OCI-LY1 (cell line): ENCODE data around the gene DICER1.

Experiments
- H2AFZ ChIP-seq: fragments of 200-600 bp; sonication (generic), shearing (Covaris generic); 2 replicates; pipeline ENCODE4 v1.6.0; 2014; ENCODE audit warnings: antibody characterized with exemption, mild to moderate bottlenecking, low read length
- H3F3A ChIP-seq: fragments of 200-600 bp; sonication (generic), shearing (Covaris generic); 2 replicates; pipeline ENCODE4 v1.6.0; 2014; ENCODE audit warnings: mild to moderate bottlenecking, antibody characterized with exemption, low read length, moderate library complexity; ENCODE audit not compliant: insufficient read depth
- H3K27ac ChIP-seq: fragments of 200-600 bp; sonication (generic); 2 replicates; pipeline ENCODE4 v1.5.1; 2014; ENCODE audit warnings: low read length, mixed run types, mild to moderate bottlenecking, low read depth; ENCODE audit not compliant: poor library complexity, severe bottlenecking
- H3K27me3 ChIP-seq: fragments of 200-600 bp; sonication (generic); 2 replicates; pipeline ENCODE4 v1.6.0; 2014; ENCODE audit warnings: antibody characterized with exemption, mild to moderate bottlenecking, low read length, moderate library complexity; ENCODE audit not compliant: insufficient read depth
- H3K36me3 ChIP-seq: fragments of 200-600 bp; sonication (generic); 2 replicates; pipeline ENCODE4 v1.6.1; 2014; ENCODE audit warnings: mild to moderate bottlenecking, antibody characterized with exemption, low read length, moderate library complexity, mixed read lengths; ENCODE audit not compliant: insufficient read depth
- H3K4me1 ChIP-seq: fragments of 200-600 bp; sonication (generic); 2 replicates; pipeline ENCODE4 v1.5.1; 2014; ENCODE audit warnings: mild to moderate bottlenecking, low read length, moderate library complexity; ENCODE audit not compliant: insufficient read depth, severe bottlenecking
- H3K4me2 ChIP-seq: fragments of 200-600 bp; sonication (generic), shearing (Covaris generic); 2 replicates; pipeline ENCODE4 v1.6.1; 2014; ENCODE audit warnings: low read length
- H3K4me3 ChIP-seq: fragments of 200-600 bp; sonication (generic); 2 replicates; pipeline ENCODE4 v1.5.1; 2014; ENCODE audit warnings: low read length, low read depth, mild to moderate bottlenecking, mixed read lengths; ENCODE audit not compliant: poor library complexity, severe bottlenecking
- H3K79me2 ChIP-seq: fragments of 200-600 bp; shearing (Covaris generic); 2 replicates; pipeline ENCODE4 v1.6.1; 2016; ENCODE audit warnings: mixed run types, low read length, mixed read lengths; ENCODE audit not compliant: insufficient read depth
- H3K9ac ChIP-seq: fragments of 200-600 bp; sonication (generic), shearing (Covaris generic); 2 replicates; pipeline ENCODE4 v1.6.1; 2014; ENCODE audit warnings: mild to moderate bottlenecking, low read length, mixed read lengths
- H3K9me2 ChIP-seq: fragments of 200-600 bp; sonication (generic), shearing (Covaris generic); 2 replicates; pipeline ENCODE4 v1.6.1; 2014; ENCODE audit warnings: low read depth, mild to moderate bottlenecking, low read length, mixed read lengths
- H3K9me3 ChIP-seq: fragments of 200-600 bp; shearing (Covaris generic); 2 replicates; pipeline ENCODE4 v1.6.1; 2014; ENCODE audit warnings: low read length, mixed read lengths
- H4K20me1 ChIP-seq: fragments of 200-600 bp; sonication (generic), shearing (Covaris generic); 2 replicates; pipeline ENCODE4 v1.6.0; 2016; ENCODE audit warnings: mild to moderate bottlenecking, low read length; ENCODE audit not compliant: insufficient read depth
- CTCF ChIP-seq: fragments of 200-600 bp; sonication (generic), shearing (Covaris generic); IDR thresholded peaks from 2 replicates; pipeline ENCODE4 v1.5.1; 2017; ENCODE audit warnings: mild to moderate bottlenecking, antibody characterized with exemption, low read length, moderate library complexity, mixed read lengths
- EZH2 ChIP-seq: fragments of 200-600 bp; sonication (generic), shearing (Covaris generic); IDR thresholded peaks from 2 replicates; pipeline ENCODE4 v1.8.0; 2017; ENCODE audit warnings: borderline replicate concordance, mixed run types, mild to moderate bottlenecking, antibody characterized with exemption, low read length, moderate library complexity, mixed read lengths

Gene DICER1

GRCh38 chr14:95075789-95076188 is 81.5 kb downstream of the DICER1 start:
- TF ChIP-seq EZH2: no peak
- no peak for TF ChIP-seq CTCF
- H3K79me2 ChIP-seq: no peaks in the 10 kb centered on the region
- no peaks in the 10 kb centered on the region for H3K36me3 ChIP-seq
- no peak overlapping the region for H3K4me2 ChIP-seq
- H4K20me1 ChIP-seq: no peaks in the 10 kb centered on the region
- no peaks in the 10 kb centered on the region for H3F3A ChIP-seq
- no peak overlapping the region for H2AFZ ChIP-seq
- no peaks in the 10 kb centered on the region for H3K9me2 ChIP-seq
- no peaks in the 10 kb centered on the region for H3K4me1 ChIP-seq
- H3K27me3 ChIP-seq: no peaks in the 10 kb centered on the region; the same call in none of the 2 replicates
- H3K27ac ChIP-seq: no peak overlapping the region
- no peaks in the 10 kb centered on the region for H3K9me3 ChIP-seq
- no peak overlapping the region for H3K9ac ChIP-seq
- no peak overlapping the region for H3K4me3 ChIP-seq

- no peaks in the 10 kb centered on the region for H3K79me2 ChIP-seq
- no peaks in the 10 kb centered on the region for H4K20me1 ChIP-seq
- TF ChIP-seq CTCF (no peak), EZH2 (no peak)
- H3F3A ChIP-seq: no peaks in the 10 kb centered on the region
- no peak overlapping the region for H2AFZ ChIP-seq
- no peaks in the 10 kb centered on the region for H3K9me2 ChIP-seq
- no peak overlapping the region for H3K4me3 ChIP-seq
- no peak overlapping the region for H3K4me2 ChIP-seq
- no peaks in the 10 kb centered on the region for H3K9me3 ChIP-seq
- no peaks in the 10 kb centered on the region for H3K4me1 ChIP-seq
- H3K27ac ChIP-seq: no peak overlapping the region
- H3K27me3 ChIP-seq: no peaks in the 10 kb centered on the region; the same call in 1 of the 2 replicates
- no peaks in the 10 kb centered on the region for H3K36me3 ChIP-seq
- no peak overlapping the region for H3K9ac ChIP-seq
Measured at GRCh38 chr14:95073947-95074346, 83.4 kb downstream of the DICER1 start.

- H3K9me2 ChIP-seq: no peaks in the 10 kb centered on the region
- H3K79me2 ChIP-seq: no peaks in the 10 kb centered on the region
- H3K4me2 ChIP-seq: no peak overlapping the region
- H3K9me3 ChIP-seq: no peaks in the 10 kb centered on the region
- TF ChIP-seq CTCF (no peak), EZH2 (no peak)
- no peaks in the 10 kb centered on the region for H3F3A ChIP-seq
- H3K4me3 ChIP-seq: no peak overlapping the region
- H3K36me3 ChIP-seq: no peaks in the 10 kb centered on the region
- no peak overlapping the region for H3K9ac ChIP-seq
- H3K27ac ChIP-seq: no peak overlapping the region
- H2AFZ ChIP-seq: no peak overlapping the region
- H3K4me1 ChIP-seq: no peaks in the 10 kb centered on the region
- no peaks in the 10 kb centered on the region; the same call in 1 of the 2 replicates for H3K27me3 ChIP-seq
- no peaks in the 10 kb centered on the region for H4K20me1 ChIP-seq
Measured at GRCh38 chr14:95072310-95072905, 84.9 kb downstream of the DICER1 start.
